ENCODE results near the gene AHRR.

The AHRR gene

GRCh38 chr5:466661-467310 is 145.3 kb downstream of the AHRR start:
- Histone ChIP-seq H3K9ac (ENCODE audit: low read length) (no peak overlapping the region), H3K4me2 (ENCODE audit: low read length) (no peak overlapping the region), H2AFZ (ENCODE audit: low read length) (no peak overlapping the region), H3K4me1 (ENCODE audit: insufficient read depth, low read length, severe bottlenecking) (peaks cover 21% of the 10 kb centered on the region), H3K36me3 (ENCODE audit: insufficient read depth, low read length) (peaks cover 58% of the 10 kb centered on the region), H3K9me2 (ENCODE audit: low read depth, low read length) (no peaks in the 10 kb centered on the region), H4K20me1 (ENCODE audit: insufficient read depth, low read length) (no peaks in the 10 kb centered on the region), H3K27ac (ENCODE audit: low read depth, low read length, poor library complexity, severe bottlenecking) (no peak overlapping the region), H3F3A (ENCODE audit: insufficient read depth, low read length) (no peaks in the 10 kb centered on the region), H3K9me3 (ENCODE audit: low read length) (no peaks in the 10 kb centered on the region), H3K79me2 (ENCODE audit: insufficient read depth, low read length) (no peaks in the 10 kb centered on the region), H3K27me3 (ENCODE audit: insufficient read depth, low read length) (no peaks in the 10 kb centered on the region), H3K4me3 (ENCODE audit: low read depth, low read length, poor library complexity, severe bottlenecking) (no peak overlapping the region)
- no peak for TF ChIP-seq CTCF (IDR thresholded peaks at IDR 0.05; ENCODE audit: low read length)
- TF ChIP-seq EZH2 (IDR thresholded peaks at IDR 0.05; ENCODE audit: borderline replicate concordance, low read length): no peak

- Histone ChIP-seq H4K20me1 (ENCODE audit: insufficient read depth, low read length) (no peaks in the 10 kb centered on the region), H3F3A (ENCODE audit: insufficient read depth, low read length) (no peaks in the 10 kb centered on the region), H3K27ac (ENCODE audit: low read depth, low read length, poor library complexity, severe bottlenecking) (no peak overlapping the region), H3K79me2 (ENCODE audit: insufficient read depth, low read length) (0 out of 2 replicates have a peak, but pooled peaks cover 4% of the 10 kb centered on the region), H3K4me1 (ENCODE audit: insufficient read depth, low read length, severe bottlenecking) (peaks cover 28% of the 10 kb centered on the region), H3K4me2 (ENCODE audit: low read length) (no peak overlapping the region), H3K9me2 (ENCODE audit: low read depth, low read length) (no peaks in the 10 kb centered on the region), H2AFZ (ENCODE audit: low read length) (no peak overlapping the region), H3K4me3 (ENCODE audit: low read depth, low read length, poor library complexity, severe bottlenecking) (no peak overlapping the region), H3K36me3 (ENCODE audit: insufficient read depth, low read length) (peaks cover 43% of the 10 kb centered on the region), H3K27me3 (ENCODE audit: insufficient read depth, low read length) (no peaks in the 10 kb centered on the region), H3K9ac (ENCODE audit: low read length) (no peak overlapping the region), H3K9me3 (ENCODE audit: low read length) (no peaks in the 10 kb centered on the region)
- TF ChIP-seq EZH2 (IDR thresholded peaks at IDR 0.05; ENCODE audit: borderline replicate concordance, low read length) (no peak), CTCF (IDR thresholded peaks at IDR 0.05; ENCODE audit: low read length) (no peak)
Observed at GRCh38 chr5:468401-468800, 146.9 kb downstream of the AHRR start.

- H3K36me3 ChIP-seq (ENCODE audit: insufficient read depth, low read length): peaks cover 30% of the 10 kb centered on the region
- H3K27ac ChIP-seq (ENCODE audit: low read depth, low read length, poor library complexity, severe bottlenecking): no peak overlapping the region
- TF ChIP-seq EZH2 (IDR thresholded peaks at IDR 0.05; ENCODE audit: borderline replicate concordance, low read length) (no peak), CTCF (IDR thresholded peaks at IDR 0.05; ENCODE audit: low read length) (no peak)
- H3F3A ChIP-seq (ENCODE audit: insufficient read depth, low read length): no peaks in the 10 kb centered on the region
- no peaks in the 10 kb centered on the region for H4K20me1 ChIP-seq (ENCODE audit: insufficient read depth, low read length)
- H3K9ac ChIP-seq (ENCODE audit: low read length): no peak overlapping the region
- H3K9me3 ChIP-seq (ENCODE audit: low read length): no peaks in the 10 kb centered on the region
- H2AFZ ChIP-seq (ENCODE audit: low read length): no peak overlapping the region
- 0 out of 2 replicates have a peak, but pooled peaks cover 4% of the 10 kb centered on the region for H3K79me2 ChIP-seq (ENCODE audit: insufficient read depth, low read length)
- peak overlapping the region; percentile 78 for H3K4me3 ChIP-seq (ENCODE audit: low read depth, low read length, poor library complexity, severe bottlenecking)
- peaks cover 38% of the 10 kb centered on the region for H3K4me1 ChIP-seq (ENCODE audit: insufficient read depth, low read length, severe bottlenecking)
- peak overlapping the region; percentile 88; the same call in 1 of the 2 replicates for H3K4me2 ChIP-seq (ENCODE audit: low read length)
- no peaks in the 10 kb centered on the region for H3K27me3 ChIP-seq (ENCODE audit: insufficient read depth, low read length)
- no peaks in the 10 kb centered on the region for H3K9me2 ChIP-seq (ENCODE audit: low read depth, low read length)
Observed at GRCh38 chr5:469752-470483, 148.4 kb downstream of the AHRR start.
